Astrocyte of the spinal cord (primary cell): ENCODE results near the gene HSF4.
A peak's percentile ranks its signal among the peaks of the same experiment; 100 is the strongest.

Experiments used
- DNase-seq: peaks from one replicate; pipeline ENCODE4 v3.0.0; 2011; ENCODE audit warnings: low read depth, low spot score
- H3K4me3 ChIP-seq: 2 replicates; pipeline ENCODE4 v1.5.1; 2011; ENCODE audit warnings: low read depth, mild to moderate bottlenecking, low read length, moderate library complexity
- in situ Hi-C: cut with HindIII; loops from 2 replicates; pipeline ENCODE4 v1.10.0; 2017; ENCODE audit warnings: low sequenced_read_pairs
- TF ChIP-seq, protein P1 (sequence below): IDR thresholded peaks from 2 replicates; pipeline ENCODE4 v1.5.1; 2012; ENCODE audit warnings: low read depth, mild to moderate bottlenecking, low read length, inconsistent platforms

The HSF4 gene

DNA sequence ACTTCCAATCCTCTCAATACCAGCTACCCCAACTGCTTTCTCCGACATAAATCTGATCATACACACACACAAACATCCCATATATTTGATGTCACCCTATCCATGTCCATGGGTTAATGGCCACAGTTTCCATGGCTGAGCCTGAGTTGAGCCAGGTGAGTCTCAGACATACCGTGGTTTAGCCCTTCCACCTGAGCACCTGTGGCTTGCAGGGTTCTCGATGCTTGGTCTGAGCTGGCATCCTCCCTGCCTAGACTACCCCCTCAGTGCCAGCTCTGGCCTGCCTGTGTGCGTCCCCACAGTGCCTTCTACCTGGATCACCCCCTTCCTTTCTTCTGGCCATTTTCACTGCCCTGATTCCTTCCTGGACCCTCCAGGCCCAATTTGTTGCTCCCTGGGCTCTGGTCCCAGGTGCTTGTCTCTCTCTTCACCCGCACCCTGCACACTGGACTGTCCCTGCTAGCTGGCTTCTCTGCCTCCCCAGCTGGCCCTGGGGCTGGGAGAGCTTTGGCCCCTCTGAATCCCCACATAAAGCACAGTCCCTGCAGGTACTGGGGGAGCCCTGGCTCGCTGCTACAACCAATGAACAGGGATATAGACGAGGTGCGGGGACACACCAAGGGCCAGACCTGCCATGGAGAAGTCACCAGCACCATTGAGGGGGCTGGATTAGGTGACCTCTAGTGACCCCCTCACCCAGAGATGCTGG, 41.7 kb downstream of the HSF4 start:
- H3K4me3 ChIP-seq, result no peak overlapping the region
- in situ Hi-C loops, result no loop called here
- TF ChIP-seq, protein P1, sequence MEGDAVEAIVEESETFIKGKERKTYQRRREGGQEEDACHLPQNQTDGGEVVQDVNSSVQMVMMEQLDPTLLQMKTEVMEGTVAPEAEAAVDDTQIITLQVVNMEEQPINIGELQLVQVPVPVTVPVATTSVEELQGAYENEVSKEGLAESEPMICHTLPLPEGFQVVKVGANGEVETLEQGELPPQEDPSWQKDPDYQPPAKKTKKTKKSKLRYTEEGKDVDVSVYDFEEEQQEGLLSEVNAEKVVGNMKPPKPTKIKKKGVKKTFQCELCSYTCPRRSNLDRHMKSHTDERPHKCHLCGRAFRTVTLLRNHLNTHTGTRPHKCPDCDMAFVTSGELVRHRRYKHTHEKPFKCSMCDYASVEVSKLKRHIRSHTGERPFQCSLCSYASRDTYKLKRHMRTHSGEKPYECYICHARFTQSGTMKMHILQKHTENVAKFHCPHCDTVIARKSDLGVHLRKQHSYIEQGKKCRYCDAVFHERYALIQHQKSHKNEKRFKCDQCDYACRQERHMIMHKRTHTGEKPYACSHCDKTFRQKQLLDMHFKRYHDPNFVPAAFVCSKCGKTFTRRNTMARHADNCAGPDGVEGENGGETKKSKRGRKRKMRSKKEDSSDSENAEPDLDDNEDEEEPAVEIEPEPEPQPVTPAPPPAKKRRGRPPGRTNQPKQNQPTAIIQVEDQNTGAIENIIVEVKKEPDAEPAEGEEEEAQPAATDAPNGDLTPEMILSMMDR, result no peak
- no peak for DNase-seq

DNA sequence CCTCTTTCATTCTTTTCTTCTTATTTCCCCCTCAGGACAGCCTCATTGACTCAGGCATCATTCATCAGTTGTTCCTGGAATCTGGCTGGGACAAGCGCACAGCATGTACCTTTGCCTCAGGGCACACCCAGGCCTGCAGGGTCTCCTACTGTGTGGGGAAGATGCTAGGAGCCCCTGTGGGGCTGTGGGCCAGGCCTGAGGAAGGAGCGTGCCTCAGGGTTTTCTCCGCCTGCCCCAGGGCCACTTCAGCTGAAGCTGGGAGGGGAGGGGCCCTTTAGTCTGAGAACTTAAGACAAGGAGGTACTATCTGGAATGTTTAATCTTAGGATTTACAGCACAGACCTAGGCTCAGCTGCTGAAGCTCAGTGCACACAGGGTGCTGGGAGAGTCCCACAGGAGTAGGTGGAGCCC, 42.3 kb downstream of the HSF4 start:
- in situ Hi-C loops, result no loop called here
- H3K4me3 ChIP-seq, result no peak overlapping the region
- TF ChIP-seq, protein P1, result no peak
- peak; percentile 14 for DNase-seq

DNA sequence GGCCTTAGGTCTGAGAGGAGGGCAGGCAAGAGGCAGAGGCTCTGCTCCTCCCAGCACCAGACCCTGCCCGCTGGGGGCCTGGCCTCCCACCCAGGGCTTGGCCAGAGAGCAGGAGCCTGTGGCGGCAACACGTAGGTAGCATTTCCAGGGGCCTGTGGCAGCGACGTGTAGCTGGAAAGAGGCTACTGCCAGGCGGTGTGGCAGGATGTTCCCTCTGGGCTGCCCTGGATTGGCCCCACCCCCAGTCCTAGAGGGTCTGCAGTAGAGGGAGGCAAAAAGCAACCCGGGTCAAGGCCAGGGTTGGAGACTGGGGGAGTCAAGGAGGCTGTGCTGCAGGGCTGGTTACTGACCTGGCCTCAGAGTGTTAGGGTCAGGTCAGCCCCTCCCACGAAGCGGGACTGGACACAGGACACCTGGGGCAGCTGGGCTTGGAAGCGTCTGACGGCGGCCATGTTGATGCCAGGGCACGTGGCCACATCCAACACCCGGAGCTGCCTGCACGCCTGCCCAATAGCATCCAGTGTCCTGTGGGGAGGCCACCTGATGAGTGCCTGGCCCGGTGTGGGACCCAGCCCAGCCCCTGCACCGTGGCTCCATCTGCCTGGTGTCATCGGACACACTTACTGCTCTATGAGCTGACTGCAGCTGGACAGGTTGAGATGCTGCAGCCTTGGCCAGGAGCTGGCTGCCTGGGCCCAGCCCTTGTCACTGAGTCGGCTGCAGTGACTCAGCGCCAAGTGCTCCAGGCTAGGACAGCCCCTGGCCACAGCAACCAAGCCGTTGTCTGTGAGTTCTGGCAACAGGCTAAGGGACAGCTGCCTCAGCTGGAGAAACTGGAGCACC, 42.9 kb downstream of the HSF4 start:
- no peak overlapping the region for H3K4me3 ChIP-seq
- in situ Hi-C loops, result no loop called here
- TF ChIP-seq, protein P1, result no peak
- DNase-seq, result peak; percentile 35

DNA sequence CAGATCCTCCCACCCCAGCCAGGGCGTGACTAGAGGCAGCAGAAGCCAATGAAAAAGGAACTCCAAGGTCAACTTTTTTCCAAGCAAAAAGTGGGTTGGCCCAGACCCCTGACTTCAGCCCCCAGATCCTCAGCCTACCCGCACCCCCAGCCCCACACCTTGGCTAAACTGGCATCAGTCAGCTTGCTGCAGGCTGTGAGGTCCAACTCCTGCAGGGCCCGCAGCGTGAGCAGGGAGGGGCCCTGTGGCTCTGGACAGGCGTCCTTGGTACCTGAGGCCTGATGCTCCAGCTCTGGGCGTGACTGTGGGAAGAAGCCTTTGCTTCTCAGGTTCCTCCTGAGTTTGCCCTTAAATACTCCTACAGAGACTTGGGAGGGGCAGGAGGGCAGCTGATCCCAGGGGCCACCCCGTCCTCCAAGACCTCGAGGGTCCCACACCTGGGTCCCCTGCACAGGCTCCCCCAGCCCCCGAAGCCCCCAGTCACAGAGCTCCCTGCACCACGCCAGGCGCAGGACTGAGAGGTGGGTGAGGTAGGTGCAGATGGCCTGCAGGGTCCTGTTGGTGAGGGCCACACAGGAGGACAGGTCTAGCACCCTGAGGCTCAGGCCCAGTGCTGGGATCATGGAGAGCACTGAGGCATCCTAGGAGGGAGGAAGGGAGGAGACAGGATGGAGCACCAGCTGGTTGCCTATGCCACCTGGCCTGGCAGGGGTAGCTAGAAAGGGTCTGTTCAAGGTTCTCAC, 43.8 kb downstream of the HSF4 start:
- TF ChIP-seq, protein P1, result no peak
- in situ Hi-C loops, result no loop called here
- DNase-seq, result no peak
- no peak overlapping the region for H3K4me3 ChIP-seq

DNA sequence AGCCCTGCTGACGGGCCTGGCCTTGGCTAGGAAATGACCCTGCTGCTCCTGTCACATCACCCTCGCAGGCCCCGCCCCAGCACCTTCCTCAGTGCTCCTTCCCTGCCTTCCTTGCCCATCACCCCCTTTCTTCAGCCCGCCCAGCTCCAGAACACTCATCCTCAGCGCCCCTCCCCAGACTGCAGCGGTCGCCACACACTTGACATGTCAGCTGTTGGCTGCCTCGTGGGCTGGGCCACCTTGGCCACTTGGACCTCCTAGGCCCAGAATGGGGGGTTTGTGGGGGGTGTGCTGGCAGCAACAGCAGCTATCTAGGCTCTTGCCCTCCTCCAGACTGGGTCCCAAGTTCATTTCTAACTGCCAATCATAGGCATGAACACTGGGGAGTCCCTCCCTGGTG, 45.0 kb downstream of the HSF4 start:
- in situ Hi-C loops, result no loop called here
- no peak for DNase-seq
- H3K4me3 ChIP-seq, result no peak overlapping the region
- TF ChIP-seq, protein P1, result no peak

DNA sequence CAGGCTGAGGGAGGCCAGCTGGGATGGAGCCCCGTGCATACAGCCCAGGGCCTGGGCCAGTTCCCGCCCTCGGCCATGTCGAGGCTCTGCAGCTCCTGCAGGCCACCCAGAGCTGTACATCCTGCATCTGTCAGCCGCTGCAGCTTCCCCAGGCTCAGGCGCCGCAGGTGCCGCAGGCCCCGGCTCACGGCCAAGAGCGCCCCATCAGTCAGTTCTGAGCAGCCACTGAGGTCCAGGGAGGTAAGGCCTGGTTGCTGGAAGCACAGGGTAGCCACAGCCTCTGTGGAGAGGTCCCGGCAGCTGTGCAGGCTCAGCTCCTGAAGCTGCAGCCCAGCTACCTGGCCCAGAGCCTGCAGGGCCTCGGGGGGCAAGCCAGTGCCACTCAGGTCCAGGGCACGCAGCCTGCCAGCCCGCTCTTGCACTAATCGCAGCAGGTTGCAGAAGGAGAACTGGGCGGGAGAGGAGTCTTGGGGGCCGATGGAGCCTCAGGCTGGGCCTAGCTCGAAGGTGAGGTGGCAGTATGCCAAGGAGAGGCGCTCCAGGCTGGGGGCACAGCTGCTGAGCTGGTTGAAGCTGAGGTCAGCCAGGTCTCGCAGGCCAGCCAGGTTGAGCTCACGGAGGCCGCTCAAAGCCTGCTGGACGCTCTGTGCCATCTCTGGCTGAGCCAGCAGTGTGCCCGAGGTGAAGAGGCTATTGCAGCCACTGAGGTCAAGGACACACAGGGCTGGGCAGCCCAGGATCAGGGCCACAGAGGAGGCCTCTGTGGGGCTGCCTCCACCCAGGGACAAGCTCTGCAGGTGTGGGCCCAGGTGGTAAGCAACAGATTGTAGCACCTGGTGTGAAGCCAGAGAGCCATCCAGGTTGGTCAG, 45.8 kb downstream of the HSF4 start:
- no peak overlapping the region for H3K4me3 ChIP-seq
- in situ Hi-C loops, result no loop called here
- TF ChIP-seq, protein P1, result no peak
- DNase-seq, result no peak
